Fibroblast of peridontal ligament (primary cell): Measurements from ENCODE around the gene RASSF10.

ENCODE experiments used
- DNase-seq: peaks from one replicate; pipeline ENCODE4 v3.0.0-alpha.2; 2010; ENCODE audit errors: extremely low read depth

The RASSF10 gene

GRCh38 chr11:13008625-13009475, at the start of gene RASSF10:
Gene RASSF10, plus strand, starts transcription at chr11:13009316. Its CDS starts 261 bp downstream, at chr11:13009577.
- no peak for DNase-seq

DNA sequence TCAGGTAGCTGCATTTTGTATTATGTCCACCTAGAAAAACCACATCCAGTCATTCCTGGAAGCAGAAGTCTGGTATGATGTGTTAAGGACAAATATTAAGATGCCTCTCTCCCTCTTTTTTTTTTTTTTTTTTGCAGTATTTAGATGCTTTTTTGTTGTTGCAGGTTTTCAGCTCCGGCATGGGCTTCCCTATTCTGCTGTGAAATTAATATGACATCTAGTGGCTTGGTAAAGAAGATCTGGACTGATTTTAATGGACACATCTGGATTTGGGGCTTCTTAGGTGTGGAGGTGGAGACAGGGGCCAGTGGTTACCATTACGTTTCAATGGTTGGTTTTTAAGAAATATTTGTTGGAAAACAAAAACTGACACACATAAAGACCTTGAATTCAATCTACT, 47.5 kb upstream of the RASSF10 start:
- peak; percentile 60 for DNase-seq

DNA sequence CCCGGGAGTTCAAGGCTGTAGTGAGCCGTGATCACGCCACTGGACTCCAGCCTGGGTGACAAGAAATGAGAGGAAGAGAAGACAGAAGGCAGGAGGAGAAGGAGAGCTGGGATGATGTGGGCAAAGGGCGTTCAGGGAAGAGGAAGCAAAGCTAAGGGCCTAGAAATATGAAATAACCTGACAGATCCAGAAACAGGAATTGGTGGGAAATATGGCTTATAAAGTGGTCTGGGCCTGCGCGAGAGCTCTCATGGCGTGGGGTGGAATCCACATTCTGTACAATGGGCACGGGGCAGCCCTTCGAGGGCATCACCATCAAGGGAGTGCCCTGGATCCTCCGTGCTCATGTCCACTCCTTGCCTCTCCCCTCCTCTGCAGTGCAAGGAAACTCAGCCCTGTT, 46.8 kb upstream of the RASSF10 start:
- DNase-seq: no peak

GRCh38 chr11:12963051-12963450, 46.1 kb upstream of the RASSF10 start:
- no peak for DNase-seq

DNA sequence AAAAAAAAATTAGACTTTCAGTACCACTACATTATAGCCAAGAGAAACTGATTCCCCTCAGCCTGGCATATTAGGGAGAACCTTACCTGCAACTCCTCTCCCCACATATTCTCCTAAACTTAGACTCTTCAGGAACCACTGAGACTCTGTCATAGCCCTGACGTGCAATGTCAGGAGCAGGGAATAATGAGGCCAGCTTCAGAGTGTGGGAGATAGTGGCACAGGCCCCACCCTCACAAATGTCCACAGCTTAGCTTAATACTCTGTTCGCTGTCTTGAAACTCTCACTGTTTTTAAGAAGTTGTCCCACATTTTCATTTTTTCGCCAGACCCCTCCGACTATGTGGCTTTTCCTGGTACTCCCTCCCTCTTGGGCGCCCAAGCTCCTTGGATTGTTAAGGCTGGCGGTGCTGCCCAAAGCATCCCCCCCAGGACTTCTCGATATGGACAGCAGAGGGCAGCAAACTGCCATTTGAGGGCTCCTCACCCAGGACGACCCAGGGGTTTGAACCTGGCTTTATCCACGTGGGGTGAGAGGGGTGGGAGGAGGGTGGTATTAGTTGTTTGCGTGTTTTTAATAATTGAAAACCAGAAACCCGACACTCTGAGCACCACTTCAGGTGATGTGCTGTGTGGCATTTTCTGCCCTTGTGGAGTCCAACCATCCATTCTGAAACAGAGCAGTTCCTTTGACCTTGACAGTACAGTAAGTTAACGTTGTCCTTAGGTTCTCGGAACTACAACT, 45.2 kb upstream of the RASSF10 start:
- peak; percentile 58 for DNase-seq

- DNase-seq: no peak
Measured at GRCh38 chr11:12964650-12965049, 44.5 kb upstream of the RASSF10 start.

DNA sequence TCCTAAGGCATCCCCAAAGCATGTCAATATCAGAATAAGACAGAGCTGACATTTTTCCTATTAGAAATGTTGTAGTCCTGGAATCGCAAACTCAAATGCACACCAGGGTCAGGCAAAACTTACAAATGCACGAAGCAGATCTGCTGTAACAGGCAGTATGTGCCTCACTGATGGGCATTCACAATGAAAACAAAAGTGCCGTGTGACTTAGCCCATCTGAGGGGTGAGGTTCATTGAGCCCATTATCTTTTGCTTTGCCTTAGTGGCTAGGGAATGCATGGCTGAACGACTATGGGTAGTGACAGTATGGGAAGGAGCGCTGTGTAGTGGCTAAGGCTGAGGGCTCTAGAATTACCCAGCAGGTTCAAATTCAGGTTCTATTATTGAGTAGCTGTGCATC, 43.1 kb upstream of the RASSF10 start:
- no peak for DNase-seq

- DNase-seq: no peak
Measured at GRCh38 chr11:12968101-12968500, 41.0 kb upstream of the RASSF10 start.

DNA sequence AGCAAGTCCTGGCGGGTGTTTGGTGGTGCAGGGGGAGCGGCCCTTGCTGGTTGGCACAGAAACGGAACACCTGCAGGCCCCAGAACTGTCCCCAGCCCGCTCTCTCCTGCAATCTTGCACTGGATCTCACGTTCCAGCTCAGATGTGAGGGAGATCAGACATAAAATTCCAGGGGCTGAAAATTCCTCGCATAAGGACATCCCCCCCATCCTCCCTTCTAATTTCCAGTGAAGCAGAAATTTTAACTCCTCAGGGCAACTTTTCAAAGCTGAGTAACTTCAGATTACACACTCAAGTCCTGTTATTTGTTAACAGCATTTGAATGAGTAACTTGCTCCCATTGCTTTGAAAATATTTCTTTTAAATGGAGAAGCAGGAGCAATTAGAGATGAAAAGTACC, 40.3 kb upstream of the RASSF10 start:
- no peak for DNase-seq

DNA sequence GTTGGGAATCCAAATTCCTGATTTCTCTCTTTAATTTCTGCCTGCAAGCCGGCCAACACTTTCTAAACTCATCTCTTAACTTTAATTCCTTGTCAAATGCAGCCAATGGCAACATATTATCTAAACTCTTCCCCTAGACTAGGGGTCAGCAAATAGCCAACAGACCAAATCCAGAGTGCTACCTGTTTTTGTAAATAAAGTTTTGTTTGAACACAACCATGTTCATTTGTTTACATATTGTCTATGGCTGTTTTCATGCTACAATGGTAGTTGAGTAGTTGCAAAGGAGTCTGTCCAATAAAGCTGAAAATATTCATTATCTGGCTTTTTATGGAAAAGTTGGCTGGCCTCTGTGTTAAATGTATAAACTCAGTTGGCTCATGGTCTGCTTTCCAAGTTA, 37.2 kb upstream of the RASSF10 start:
- DNase-seq: no peak

- DNase-seq: no peak
Measured at GRCh38 chr11:12973528-12974181, 35.5 kb upstream of the RASSF10 start.

DNA sequence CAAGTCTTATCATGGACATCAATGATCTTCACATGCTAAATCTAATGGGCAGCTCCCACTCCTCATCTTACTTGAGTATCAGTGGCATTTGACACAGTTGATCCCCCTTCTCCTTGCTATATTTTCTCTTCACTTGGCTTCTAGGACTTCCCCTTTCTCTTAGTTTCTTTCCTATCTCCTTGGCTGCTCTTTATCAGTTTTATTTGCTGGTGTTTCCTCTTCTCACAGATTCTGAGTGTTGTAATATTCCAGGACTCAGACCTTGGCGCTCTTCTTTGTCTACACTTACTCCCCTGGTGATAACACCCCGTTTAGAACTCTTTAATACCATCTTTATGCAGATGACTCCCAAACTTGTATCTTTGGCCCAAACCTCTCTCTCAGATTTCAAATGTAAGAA, 33.9 kb upstream of the RASSF10 start:
- DNase-seq: no peak

DNA sequence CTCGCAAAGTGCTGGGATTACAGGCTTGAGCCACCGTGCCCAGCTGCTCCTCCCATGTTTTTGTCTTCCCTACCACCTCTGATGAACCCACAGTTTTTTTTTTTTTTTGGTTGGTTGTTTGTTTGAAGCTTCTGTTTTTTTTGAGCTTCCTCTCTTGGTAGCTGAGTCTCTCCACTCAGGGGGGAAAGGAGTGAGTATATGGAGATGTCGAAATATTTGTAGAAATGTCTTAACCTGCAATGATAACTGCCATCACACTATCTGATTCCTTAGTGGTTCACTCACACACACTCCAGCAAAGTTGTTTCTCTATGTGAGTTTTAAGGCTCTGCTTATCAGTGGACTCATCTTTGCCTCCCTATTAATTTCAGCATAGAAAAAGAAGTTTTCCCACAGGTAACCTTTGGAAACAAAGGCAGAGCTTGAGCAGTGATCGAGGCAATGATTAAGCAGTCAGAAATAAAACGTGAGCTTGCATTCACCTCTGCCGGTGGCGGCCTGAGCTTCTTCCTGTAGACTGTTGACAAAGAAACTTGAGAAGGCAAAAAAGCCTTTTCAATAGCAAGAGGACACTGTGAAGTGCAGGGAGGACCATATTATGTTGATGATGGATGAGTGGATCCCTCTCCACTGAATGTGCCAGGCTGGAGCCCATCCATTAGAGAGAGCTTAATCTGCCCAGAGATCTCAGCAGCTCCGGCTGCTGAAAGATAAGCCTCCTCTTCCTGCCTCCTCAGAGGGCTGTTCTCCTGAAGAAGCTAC, 29.0 kb upstream of the RASSF10 start:
- DNase-seq: no peak

DNA sequence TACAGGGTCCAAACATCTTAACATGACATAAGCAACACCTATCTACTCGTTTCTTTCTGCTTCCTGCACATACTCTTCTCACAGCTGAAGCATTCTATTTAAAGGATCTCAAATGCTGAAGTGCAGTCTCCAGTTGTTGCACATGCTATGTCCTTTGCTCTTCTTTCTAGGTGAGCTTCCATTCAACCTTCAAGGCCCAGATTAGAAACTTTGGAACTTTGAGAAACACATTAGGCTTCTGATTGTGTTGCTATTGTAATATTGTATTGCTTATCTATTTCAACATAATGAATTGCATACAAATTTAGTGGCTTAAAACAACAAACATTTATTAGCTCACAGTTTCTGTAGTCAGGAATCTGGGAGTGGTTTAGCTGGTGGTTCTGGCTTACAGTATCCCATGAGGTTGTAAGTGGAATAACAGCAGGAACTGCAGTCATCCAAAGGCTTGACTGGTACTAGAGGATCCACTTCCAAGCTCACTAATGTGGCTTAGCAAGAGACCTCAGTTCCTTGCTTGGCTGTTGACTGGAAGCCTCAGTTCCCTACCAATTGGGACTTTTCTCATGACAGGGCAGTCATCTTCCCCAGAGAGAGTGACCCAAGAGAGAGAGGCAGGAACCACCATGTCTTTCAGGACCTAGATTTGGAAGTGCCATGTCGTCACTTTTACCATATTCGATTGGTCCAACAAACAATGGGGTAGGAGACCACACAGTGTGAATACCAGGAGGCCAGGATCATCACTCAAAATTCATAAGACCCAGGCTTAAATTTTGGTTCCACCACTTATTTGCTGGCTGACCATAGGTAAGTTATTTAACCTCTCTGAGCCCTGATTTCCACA, 27.2 kb upstream of the RASSF10 start:
- peak; percentile 14 for DNase-seq

DNA sequence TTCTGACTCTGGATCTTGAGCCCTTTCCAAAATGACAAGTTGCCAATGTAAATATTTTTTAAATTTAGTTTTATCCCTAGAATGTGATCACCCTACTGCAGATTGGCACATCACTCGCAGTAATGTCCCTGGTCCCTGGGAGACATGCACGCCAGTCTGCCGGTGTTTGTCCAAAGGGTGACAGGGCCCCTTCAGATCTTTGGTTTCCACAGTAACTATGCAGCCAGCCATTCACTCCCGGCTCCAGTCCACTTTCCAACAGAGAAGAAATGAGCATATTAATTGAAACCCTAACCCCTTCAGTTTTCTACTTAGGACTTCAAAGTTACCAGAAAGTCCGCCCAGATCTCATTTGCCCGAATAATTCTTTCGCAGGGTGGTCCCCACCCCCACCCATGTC, 25.8 kb upstream of the RASSF10 start:
- DNase-seq: no peak

GRCh38 chr11:12986194-12986898, 22.8 kb upstream of the RASSF10 start:
- no peak for DNase-seq

DNA sequence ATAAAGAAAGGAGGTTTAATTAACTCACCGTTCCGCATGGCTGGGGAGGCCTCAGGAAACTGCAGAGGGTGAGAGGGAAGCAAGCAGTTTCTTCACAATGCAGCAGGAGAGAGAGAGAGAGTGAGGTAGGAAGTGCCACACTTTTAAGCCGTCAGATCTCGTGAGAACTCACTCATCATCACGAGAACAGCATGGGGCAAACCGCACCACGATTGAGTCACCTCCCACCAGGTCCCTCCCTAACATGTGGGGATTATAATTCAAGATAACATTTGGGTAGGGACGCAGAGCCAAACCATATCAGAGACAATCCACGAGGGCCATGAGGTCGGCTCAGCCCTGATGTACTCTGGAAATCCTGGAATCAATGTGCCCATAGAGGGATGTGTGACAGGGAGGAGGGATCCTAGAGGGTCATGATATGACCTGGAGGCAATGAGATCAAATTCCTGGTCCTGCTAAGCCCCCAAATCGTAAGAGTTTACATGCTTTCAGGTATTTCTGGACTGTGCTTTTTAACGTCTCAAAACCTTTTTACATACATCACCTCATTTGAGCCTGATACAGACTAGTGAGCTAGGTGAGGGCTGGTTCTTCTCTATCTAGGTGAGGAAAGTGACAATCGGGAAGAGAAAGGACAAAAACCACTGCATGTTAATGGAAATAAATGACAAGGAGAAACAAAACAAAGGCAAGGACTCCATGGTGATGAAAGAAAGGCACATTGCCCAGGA, 19.5 kb upstream of the RASSF10 start:
- DNase-seq: no peak

- DNase-seq: no peak
Measured at GRCh38 chr11:12990162-12990480, 19.0 kb upstream of the RASSF10 start.

- no peak for DNase-seq
Measured at GRCh38 chr11:12991426-12991825, 17.7 kb upstream of the RASSF10 start.

DNA sequence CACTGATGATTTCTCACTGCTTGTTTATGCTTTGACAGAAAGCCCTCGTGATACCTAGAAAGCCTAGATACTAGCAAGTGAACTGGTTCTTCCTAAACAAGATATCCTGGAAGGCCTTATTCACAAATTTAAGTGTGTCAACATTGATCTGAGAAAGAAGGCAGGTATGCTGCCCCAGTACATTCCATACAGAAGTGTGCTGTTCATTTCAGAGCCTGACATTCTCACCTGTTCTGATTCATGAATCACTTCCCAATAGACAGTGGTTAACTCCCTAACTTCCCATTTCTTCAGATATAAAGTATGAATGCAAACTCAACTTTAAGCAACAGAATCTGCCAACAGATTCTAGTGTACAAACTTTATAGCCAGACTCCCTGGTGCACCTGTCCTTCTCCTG, 15.5 kb upstream of the RASSF10 start:
- no peak for DNase-seq
